ENCODE data around the gene S100A3.
A peak's percentile ranks its signal among the peaks of the same experiment; 100 is the strongest.

S100A3 gene

DNA sequence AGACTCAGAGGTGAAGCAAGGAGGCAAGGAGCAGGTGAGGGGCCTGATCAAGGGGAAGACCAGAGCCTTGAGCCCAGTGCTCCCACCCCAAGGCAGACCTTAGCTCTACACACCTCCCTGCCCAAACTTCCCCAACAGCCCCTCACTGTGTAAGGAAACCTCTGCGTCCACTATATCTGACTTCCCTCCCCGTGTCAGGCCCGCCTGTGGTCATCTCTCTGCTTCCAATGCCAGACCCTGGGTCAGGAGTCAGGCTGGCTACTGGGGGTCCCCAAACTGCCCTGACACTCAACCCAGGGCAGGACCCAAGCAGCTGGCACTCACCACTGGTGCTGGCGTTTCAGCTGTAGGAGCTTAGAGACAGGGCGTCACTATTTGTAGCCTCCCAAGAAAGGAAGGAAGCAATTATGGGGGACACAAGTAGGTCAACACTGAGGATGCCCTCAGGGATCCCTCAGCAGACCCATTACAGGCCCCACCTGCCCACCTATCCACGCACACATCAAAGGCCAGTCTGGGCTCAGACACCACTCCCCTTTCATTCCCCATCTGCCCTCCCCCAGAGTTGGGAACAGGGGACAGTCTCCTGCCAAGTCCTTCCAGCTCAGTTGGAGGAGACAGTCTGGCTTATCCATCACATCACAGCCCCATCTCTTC is 811 bp upstream of the S100A3 start:
- no peak overlapping the region for H3K4me3 ChIP-seq (ENCODE audit: control insufficient read depth, low read depth, low read length)
- no peak for DNase-seq (ENCODE audit: low read depth)
- TF ChIP-seq, protein P1, sequence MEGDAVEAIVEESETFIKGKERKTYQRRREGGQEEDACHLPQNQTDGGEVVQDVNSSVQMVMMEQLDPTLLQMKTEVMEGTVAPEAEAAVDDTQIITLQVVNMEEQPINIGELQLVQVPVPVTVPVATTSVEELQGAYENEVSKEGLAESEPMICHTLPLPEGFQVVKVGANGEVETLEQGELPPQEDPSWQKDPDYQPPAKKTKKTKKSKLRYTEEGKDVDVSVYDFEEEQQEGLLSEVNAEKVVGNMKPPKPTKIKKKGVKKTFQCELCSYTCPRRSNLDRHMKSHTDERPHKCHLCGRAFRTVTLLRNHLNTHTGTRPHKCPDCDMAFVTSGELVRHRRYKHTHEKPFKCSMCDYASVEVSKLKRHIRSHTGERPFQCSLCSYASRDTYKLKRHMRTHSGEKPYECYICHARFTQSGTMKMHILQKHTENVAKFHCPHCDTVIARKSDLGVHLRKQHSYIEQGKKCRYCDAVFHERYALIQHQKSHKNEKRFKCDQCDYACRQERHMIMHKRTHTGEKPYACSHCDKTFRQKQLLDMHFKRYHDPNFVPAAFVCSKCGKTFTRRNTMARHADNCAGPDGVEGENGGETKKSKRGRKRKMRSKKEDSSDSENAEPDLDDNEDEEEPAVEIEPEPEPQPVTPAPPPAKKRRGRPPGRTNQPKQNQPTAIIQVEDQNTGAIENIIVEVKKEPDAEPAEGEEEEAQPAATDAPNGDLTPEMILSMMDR (conservative IDR thresholded peaks at IDR 0.05; ENCODE audit: control insufficient read depth, insufficient read depth, low read depth, low read length), result no peak

DNA sequence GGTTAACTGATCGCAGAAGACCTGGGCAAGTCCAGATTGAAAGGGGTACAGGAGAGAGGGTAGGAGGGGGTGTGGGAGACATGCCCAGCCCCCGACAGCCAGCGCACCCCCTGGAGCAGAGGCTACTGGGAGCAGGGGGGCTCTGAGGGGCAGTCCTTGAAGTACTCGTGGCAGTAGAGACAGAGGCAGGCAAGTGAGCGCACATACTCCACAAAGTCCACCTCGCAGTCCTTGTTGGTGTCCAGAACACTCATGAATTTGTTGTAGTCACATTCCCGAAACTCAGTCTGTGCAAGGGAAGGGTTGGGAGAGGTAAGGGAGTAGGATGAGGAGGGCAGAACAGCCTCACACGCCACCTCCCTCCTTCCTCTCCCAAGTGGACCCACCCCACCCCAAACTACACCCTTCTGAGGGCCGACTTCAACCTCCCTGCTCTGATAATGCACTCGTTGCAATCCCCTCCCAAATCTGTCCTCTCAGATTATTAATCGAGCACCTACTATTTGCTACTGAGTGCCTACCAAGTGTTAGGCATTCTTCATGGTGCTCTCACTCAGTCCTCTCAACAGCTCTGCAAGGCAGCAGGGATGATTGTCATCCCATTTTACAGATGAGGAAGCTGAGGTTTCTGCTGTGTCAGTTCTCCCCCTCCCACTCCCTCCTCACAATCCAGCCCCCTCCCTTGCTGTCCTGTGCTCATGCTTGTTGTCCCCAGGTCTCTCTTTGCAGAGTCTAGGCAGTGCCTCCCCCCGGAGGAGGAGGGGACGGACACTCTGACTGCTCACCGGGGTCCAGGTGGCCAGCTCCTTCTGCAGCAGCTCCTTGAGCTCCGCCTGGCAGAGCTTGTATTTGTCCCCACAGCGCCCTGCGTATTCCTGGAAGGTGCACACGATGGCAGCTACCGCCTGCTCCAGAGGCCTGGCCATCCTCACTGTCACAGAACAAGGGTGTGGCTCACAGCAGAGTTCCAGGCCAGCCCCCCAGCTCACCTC is 1.2 kb downstream of the S100A3 start:
- TF ChIP-seq, protein P1 (conservative IDR thresholded peaks at IDR 0.05; ENCODE audit: control insufficient read depth, insufficient read depth, low read depth, low read length), result no peak
- no peak overlapping the region for H3K4me3 ChIP-seq (ENCODE audit: control insufficient read depth, low read depth, low read length)
- no peak for DNase-seq (ENCODE audit: low read depth)

DNA sequence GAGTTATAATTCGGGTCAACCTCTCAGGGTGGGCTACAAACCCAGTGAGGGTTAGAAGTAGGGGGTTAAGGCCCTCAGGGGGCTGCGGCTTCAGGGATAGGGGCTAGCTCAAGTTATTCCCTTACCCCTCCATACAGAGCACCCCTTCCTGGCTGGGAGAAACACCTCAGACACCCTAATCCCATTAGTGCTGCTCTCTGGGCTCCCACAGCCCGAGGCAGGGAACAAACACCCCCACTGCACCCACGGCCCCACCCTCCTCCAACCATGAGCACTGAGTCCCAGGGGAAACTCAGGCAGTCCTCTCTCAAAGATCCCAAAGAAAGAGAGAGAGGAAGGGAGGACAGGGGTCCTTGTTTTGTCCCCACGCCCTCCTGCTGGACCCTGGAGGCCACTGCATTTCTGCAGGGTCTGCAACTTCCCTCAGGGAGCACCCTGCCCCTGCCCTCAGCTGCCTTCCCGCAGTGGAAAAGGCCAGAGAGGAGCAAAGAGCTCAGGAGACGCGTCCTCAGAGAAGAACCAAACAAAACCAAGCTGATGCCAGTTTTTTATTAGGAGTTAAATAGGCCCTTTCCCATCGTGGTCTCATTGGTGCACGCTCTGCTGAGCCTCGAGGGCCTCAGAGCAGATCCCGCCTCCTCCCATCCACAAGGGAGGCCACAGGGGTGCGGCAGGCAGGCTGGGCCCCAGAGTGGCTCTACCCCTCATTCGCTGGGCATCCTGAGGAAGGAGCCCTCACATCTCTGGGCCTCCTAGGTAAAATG is 2.1 kb downstream of the S100A3 start:
- H3K4me3 ChIP-seq (ENCODE audit: control insufficient read depth, low read depth, low read length), result peak overlapping the region; percentile 73
- DNase-seq (ENCODE audit: low read depth), result no peak
- TF ChIP-seq, protein P1 (conservative IDR thresholded peaks at IDR 0.05; ENCODE audit: control insufficient read depth, insufficient read depth, low read depth, low read length), result no peak

DNA sequence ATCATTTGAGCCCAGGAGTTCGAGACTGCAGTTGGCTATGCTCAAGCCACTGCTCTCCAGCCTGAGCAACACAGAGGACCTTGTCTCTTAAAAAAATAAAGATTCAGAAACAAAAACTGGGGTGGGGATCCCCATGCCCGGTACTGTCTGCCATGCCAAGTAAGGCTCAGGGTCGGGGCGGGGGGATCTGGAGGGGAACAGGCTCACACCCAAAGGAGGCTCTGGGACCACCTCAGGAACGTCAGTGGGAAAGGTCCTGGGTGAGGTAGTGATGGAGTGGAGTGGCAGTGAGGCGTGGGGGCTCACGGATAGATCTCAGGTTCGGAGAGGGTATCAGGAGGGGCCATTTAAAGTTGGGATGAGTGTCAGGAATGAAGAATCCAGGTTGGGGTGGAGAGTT is 2.7 kb downstream of the S100A3 start:
- peak overlapping the region; percentile 73 for H3K4me3 ChIP-seq (ENCODE audit: control insufficient read depth, low read depth, low read length)
- TF ChIP-seq, protein P1 (conservative IDR thresholded peaks at IDR 0.05; ENCODE audit: control insufficient read depth, insufficient read depth, low read depth, low read length), result no peak
- no peak for DNase-seq (ENCODE audit: low read depth)

DNA sequence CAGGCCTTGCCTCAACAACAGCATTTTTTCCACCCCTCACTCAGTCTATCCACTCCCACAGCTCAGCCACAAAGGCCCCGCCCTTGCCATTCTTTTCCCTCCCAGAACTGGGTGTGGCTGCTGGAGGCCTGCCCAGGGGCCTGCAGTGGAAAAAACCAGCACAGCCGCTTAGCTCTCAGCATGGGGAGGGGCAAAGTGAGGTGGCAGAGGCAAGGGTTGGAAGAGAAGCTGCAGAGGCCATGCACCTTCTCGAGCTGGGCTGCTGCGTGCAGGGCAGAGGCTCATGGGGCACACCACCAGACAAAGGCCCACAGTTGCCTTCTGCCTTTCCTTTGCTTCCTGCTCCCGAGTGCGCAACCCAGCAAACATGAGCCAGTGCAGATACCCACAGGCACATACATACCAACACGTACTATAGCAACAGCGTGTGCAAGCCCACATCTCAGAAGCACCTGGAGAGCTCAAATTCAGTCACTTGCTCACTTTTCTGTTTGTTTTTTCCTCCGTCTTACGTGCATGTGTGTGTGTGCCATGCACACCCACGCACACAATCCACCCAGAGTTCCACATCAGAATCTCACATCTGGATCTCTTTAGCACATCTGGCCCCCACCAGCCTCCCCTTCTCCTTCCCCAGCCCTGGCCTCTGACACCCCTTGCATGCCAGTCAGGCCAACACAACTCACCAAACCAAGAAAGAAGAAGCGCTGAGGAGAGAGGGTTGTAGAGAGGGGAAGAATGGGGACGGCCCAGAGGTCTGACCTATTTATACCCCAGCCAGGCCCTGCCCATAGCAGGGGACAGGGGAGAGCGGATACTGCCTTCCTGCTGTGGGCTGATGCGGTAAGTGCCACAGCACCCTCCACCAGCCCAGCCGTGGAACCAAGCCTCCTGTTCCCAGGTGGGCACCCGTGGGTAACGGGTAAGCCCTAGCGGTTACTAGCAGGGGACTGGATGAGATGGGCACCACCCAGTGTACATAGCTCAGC is 3.7 kb downstream of the S100A3 start, which contains the start of gene S100A4:
TSS of gene S100A4 (minus strand) at position 740 of the 989 bp plus-strand sequence. CDS start 1,012 bp downstream, outside the sequence.
- H3K4me3 ChIP-seq (ENCODE audit: control insufficient read depth, low read depth, low read length), result peak within 1 kb of the TSS; percentile 73

More for the DNA sequence above, 3.7 kb downstream of the S100A3 start, which contains the start of gene S100A4:
- DNase-seq (ENCODE audit: low read depth), result peak; percentile 94
- TF ChIP-seq, protein P1 (conservative IDR thresholded peaks at IDR 0.05; ENCODE audit: control insufficient read depth, insufficient read depth, low read depth, low read length), result no peak
